Small intestine (tissue), 7 donors: ENCODE measurements around the gene EAPP. TPM values are rescaled to one million over a fixed set of nuclear protein-coding genes. Genes with fewer than 3 reads are reported as not detected.
"Not testable (repeated sequence)": the region's sequence is repeated elsewhere in the genome, so short reads cannot be mapped to it uniquely, and the experiment has no call there.

ENCODE experiments used
- DNase-seq, 2 donors: peaks; one replicate each; pipeline versions ENCODE4 v3.0.0 to v3.0.0-alpha.2; 2013
- FAIRE-seq: peaks from 2 replicates; lab custom pipeline; 2012; peaks lifted over from hg19 to GRCh38; lab: Jason Lieb, UNC
- H3K27ac ChIP-seq, 3 donors: one replicate each; pipeline ENCODE4 v1.5.1; 2013; ENCODE audit warnings: low read length in 2 of 3, mild to moderate bottlenecking in 2 of 3, control low read depth in 1 of 3, inconsistent platforms in 1 of 3, low read depth in 1 of 3, moderate library complexity in 1 of 3
- H3K27me3 ChIP-seq, 3 donors: one replicate each; pipeline ENCODE4 v1.6.1; 2013; ENCODE audit warnings: low read length in 3 of 3, inconsistent platforms in 1 of 3; ENCODE audit not compliant: control insufficient read depth in 3 of 3, insufficient read depth in 3 of 3
- H3K36me3 ChIP-seq, 3 donors: one replicate each; pipeline ENCODE4 v1.6.1; 2013; ENCODE audit warnings: low read length in 3 of 3, inconsistent platforms in 1 of 3, low read depth in 1 of 3, mild to moderate bottlenecking in 1 of 3, moderate library complexity in 1 of 3; ENCODE audit not compliant: control insufficient read depth in 3 of 3, insufficient read depth in 2 of 3
- H3K4me1 ChIP-seq, 3 donors: one replicate each; pipeline ENCODE4 v1.6.1; 2013; ENCODE audit warnings: low read length in 2 of 3, inconsistent platforms in 1 of 3, low read depth in 1 of 3, mild to moderate bottlenecking in 1 of 3, moderate library complexity in 1 of 3; ENCODE audit not compliant: control insufficient read depth in 3 of 3, insufficient read depth in 2 of 3
- H3K4me3 ChIP-seq, 3 donors: one replicate each; pipeline ENCODE4 v1.5.1; 2013; ENCODE audit warnings: low read length in 3 of 3, control low read depth in 1 of 3, inconsistent platforms in 1 of 3, low read depth in 1 of 3, mild to moderate bottlenecking in 1 of 3, moderate library complexity in 1 of 3
- H3K9me3 ChIP-seq, 2 donors: one replicate each; pipeline ENCODE4 v1.6.1; 2013; ENCODE audit warnings: low read depth in 1 of 2, low read length in 1 of 2; ENCODE audit not compliant: control insufficient read depth in 2 of 2, insufficient read depth in 1 of 2
- WGBS, 3 donors: extraction: QIAGEN DNeasy Blood & Tissue Kit; methylation state at CpG; one replicate each; pipeline ENCODE4 v1.1.7; 2013; 5-methylcytosine and 5-hydroxymethylcytosine counted together
- polyA plus RNA-seq, 4 donors: library from polyadenylated mRNA; stranded (reverse) in 3 of 4; unstranded in 1 of 4; fragments of 200-250 nt in 3 of 4; fragments of 120-200 nt in 1 of 4; gene quantifications; one replicate each; pipeline versions ENCODE4 v1.2.1 to v1.2.3, GENCODE V29; 2013
- donor health status: healthy with polysubstance abuse.
- donor health status: control.
- donor health status: control.
- donor health status: Bipolar disorder and iron deficiency.
- donor health status: healthy.

EAPP gene
- polyA plus RNA-seq, 4 donors, result 48.0 to 74.0 (median 61.2) TPM

DNA sequence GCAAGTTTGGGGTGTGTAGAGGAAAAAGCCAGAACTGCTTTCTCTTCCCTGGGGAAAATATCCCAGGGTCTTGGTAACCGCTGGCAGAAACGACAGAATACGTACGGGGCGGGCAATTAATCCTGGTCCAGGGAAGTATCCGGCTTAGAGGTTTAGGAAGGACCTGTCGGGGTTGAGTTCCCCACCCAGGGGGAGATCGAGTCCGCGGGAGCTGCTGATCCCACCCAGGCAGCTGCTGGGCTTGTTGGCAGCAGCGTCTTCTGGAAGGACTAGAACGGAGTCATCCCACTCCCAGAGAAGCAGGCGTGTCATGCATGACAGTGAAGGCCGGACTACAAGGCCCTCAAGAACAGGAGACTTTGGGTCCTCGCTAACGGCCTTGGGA lies 7.6 kb upstream of the EAPP start:
- not testable (repeated sequence) for H3K27me3 ChIP-seq, H3K4me1 ChIP-seq, DNase-seq, H3K27ac ChIP-seq, FAIRE-seq, H3K9me3 ChIP-seq, H3K36me3 ChIP-seq, H3K4me3 ChIP-seq
- WGBS, 3 donors, result no CpG with 5 or more reads among the region's 16 CpGs

DNA sequence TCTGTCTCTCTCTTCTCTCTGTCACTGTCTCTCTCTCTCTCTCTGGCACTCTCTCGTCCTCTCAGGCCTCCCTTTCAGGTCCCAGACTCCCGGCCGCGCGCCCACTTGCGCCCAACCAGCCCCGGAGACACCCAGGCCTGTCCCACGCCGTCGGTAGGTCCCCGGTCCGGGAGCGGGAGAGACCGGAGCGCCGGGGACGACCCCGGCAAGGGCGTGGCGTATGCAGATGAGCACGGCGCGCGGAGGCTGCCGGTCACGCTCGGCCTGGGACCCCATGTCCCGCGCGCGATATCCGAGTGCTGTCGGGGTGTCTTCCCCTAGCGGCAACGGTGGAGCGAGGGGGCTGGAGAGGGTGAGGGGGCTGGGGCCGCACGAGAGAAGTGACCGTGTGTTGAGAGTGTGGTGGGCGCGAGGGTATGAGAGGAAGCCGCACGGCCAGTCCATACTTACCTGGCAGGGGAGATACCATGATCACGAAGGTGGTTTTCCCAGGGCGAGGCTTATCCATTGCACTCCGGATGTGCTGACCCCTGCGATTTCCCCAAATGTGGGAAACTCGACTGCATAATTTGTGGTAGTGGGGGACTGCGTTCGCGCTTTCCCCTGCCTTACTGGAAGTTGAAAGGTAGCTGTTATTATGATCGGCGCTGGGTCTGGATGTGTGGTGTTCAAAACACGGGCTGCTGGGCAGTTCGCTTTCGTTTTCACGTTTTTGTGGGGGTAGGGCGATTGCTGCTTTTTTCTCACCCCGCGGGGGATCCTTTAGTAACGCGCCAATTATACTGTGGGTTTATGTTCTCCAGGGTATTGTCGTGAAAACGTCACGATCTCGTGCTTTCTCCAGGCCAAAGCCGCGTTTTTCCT lies 7.0 kb upstream of the EAPP start:
- not testable (repeated sequence) for H3K27ac ChIP-seq, H3K4me3 ChIP-seq, H3K9me3 ChIP-seq, DNase-seq, FAIRE-seq, H3K27me3 ChIP-seq, H3K36me3 ChIP-seq, H3K4me1 ChIP-seq
- no CpG with 5 or more reads among the region's 68 CpGs for WGBS, 3 donors

DNA sequence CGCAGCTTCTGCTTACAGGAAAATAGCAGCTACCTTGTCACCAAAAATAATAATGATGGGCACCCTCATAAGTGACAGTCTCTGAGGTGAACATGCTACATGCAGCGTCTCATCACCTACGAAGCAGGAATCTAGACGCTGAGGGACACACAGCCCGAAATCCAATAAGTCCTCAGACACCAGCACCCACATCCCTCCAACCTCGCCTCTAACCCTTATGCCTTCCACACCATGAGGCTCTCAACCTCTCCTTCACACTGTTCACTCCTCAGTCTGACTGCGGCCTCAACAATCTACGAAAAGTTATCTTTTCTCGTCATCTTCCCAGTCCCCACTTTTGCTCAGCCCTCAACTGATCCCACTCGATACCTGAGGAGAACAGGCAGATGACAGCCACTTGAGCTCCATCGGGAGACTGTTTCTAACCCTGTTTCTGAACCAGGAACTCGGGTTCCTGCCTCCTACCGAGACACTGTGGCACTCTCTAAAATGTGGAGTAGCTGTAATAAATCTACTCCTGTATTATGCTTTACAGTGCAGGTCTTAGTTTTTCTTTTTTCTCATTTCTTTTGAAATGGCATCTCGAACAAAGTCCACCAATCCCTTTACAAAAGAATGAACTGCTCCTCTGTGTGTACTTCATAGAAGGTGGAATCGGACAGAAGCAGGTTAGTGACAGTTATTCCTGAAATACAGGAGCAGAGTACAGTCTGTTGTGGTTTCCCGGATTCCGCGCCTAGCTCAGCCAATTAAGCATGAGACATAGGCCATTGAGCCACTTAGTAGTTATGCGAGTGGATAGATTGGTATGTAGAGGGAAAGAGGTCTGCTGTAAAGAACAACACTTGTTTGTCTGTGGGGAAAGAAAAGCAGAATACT lies 919 bp upstream of the EAPP start:
- H3K27me3 ChIP-seq, H3K9me3 ChIP-seq, FAIRE-seq, H3K36me3 ChIP-seq: not testable (repeated sequence)
- DNase-seq, result peak in 1 of 2 donors; percentile 10
- WGBS, 3 donors, result 75 to 86% (median 83%) methylated on average over 12 to 13 of the region's 19 CpGs
- Histone ChIP-seq H3K4me3 (peak overlapping the region in 2 of 3 donors; percentile 98 to 99), H3K27ac (peak overlapping the region in 2 of 3 donors; percentile 72 to 98), H3K4me1 (peaks cover 4 to 13% (median 4%) of the 10 kb centered on the region in 3 donors)

DNA sequence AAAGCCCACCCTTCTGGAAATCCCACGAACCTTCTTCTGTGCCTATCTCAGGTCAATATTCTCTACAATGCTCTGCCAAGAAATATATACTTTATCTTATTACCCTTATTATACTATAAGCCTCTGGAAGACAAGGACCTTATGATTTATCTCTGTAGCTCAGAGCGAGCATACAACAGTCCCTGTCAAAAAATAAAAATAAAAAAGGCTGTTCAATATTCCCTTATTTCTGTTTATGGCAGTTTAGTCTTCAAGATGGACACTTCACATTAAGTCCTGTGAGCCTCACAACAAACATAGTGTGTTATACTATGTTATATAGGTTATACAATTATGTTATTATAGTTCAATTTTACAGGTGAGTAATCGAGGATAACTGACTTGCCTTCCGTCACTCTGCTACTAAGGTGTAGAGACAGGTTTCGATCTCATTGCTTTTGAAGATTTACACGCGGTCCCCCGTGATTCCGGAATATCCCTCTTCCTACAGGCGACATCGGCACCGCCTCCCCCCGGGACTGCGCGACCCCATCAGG lies 562 bp downstream of the EAPP start:
- peak in 1 of 2 donors; percentile 37 for DNase-seq

DNA sequence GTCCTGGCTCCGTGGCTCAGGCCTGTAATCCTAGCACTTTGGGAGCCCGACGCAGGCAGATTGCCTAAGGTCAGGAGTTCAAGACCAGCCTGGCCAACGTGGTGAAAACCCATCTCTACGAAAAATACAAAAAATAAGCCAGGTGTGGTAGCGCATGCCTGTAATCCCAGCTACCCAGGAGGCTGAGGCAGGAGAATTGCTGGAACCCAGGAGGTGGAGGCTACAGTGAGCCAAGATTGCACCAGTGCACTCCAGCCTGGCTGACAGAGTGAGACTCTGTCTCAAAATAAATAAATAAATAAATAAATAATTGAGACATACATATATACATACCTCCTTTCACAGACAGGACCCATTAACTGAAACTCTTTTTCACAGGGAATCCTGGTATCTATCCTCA lies 1.4 kb downstream of the EAPP start:
- FAIRE-seq, H3K27me3 ChIP-seq, H3K9me3 ChIP-seq, DNase-seq: not testable (repeated sequence)
- Histone ChIP-seq H3K4me1 (peaks cover 4 to 13% (median 4%) of the 10 kb centered on the region in 3 donors), H3K27ac (peak overlapping the region in 1 of 3 donors; percentile 98), H3K36me3 (peaks cover 0 to 18% (median 5%) of the 10 kb centered on the region in 3 donors), H3K4me3 (peak overlapping the region; percentile 95 to 99 (median 98))
- WGBS, 3 donors, result 19 to 51% (median 29%) methylated on average over 6 of the region's 6 CpGs

More for the DNA sequence above, 562 bp downstream of the EAPP start:
- no peak for FAIRE-seq
- Histone ChIP-seq H3K4me1 (peaks cover 4 to 13% (median 4%) of the 10 kb centered on the region in 3 donors), H3K9me3 (no peaks in the 10 kb centered on the region), H3K36me3 (peaks cover 0 to 17% (median 3%) of the 10 kb centered on the region in 3 donors), H3K27ac (peak overlapping the region; percentile 90 to 98 (median 96)), H3K4me3 (peak overlapping the region; percentile 95 to 99 (median 98)), H3K27me3 (no peaks in the 10 kb centered on the region)
- 1% methylated on average over 15 of the region's 15 CpGs for WGBS, 3 donors

DNA sequence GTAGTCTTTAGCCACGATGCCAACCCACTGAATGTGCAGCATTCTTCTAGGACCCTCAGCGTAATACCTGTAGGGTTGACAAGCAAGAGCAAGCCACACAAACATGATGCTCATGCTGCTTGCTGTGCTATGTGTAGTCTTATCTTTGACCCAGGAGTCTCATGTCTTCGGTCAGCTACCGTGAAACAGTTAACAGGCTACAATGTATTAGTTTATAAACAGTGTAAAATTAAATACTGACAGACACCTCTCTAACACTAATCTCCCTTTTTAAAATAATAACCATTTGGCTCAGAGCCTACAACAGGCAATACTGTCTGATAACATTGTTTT lies 1.9 kb downstream of the EAPP start:
- FAIRE-seq, result no peak
- Histone ChIP-seq H3K4me3 (peak overlapping the region in 2 of 3 donors; percentile 31 to 98), H3K36me3 (peaks cover under 1 to 23% (median 5%) of the 10 kb centered on the region in 3 donors), H3K27me3 (no peaks in the 10 kb centered on the region), H3K27ac (peak overlapping the region in 2 of 3 donors; percentile 45 to 98), H3K4me1 (peaks cover 4 to 13% (median 4%) of the 10 kb centered on the region in 3 donors), H3K9me3 (no peaks in the 10 kb centered on the region)
- peak in 1 of 2 donors; percentile 33 for DNase-seq
- 37 to 72% (median 54%) methylated on average over 4 of the region's 4 CpGs for WGBS, 3 donors

DNA sequence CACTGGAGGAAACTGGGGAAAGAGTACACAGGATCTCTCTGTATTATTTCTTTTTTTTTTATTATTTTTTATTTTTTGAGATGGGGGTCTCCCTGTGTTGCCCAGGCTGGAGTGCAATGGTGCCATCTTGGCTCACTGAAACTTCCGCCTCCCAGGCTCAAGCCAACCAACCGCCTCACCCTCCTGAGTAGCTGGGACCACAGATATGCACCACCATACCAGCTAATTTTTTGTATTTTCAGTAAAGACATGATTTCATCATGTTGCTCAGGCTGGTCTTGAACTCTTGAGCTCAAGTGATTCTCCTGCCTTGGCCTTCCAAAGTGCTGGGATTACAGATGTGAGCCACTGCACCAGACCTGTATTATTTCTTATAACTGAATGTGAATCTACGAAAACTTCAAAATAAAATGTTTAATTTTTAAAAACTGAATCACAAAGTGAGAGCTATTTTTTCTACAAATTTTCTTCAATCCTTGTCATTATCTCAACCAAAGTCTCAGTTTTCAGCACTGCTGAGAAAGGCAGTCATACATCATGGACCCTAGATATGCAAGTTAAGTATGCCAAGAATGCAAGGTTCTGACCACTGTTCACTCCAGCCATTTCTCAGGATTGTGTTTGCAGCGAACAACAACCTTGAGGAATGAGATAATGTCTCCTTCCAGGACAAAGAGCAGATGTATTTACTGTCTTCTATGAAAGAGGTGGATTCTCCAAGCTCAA lies 2.4 kb downstream of the EAPP start:
- WGBS, 3 donors, result 82 to 85% (median 83%) methylated on average over 4 of the region's 4 CpGs
- H3K9me3 ChIP-seq, result no peaks in the 10 kb centered on the region
- FAIRE-seq, result no peak
- peak overlapping the region in 1 of 3 donors; percentile 31 for H3K4me3 ChIP-seq
- H3K27ac ChIP-seq, result peak overlapping the region in 1 of 3 donors; percentile 98
- H3K4me1 ChIP-seq, result peaks cover 4 to 13% (median 4%) of the 10 kb centered on the region in 3 donors
- DNase-seq, result no peak
- no peaks in the 10 kb centered on the region for H3K27me3 ChIP-seq
- H3K36me3 ChIP-seq, result peaks cover 2 to 28% (median 5%) of the 10 kb centered on the region in 3 donors
